DMS53 (cell line): Measurements from ENCODE around the gene LEMD3.

ENCODE experiments used
- DNase-seq: peaks from one replicate; lab custom pipeline; 2025; lab: John Stamatoyannopoulos, UW

The LEMD3 gene

DNA sequence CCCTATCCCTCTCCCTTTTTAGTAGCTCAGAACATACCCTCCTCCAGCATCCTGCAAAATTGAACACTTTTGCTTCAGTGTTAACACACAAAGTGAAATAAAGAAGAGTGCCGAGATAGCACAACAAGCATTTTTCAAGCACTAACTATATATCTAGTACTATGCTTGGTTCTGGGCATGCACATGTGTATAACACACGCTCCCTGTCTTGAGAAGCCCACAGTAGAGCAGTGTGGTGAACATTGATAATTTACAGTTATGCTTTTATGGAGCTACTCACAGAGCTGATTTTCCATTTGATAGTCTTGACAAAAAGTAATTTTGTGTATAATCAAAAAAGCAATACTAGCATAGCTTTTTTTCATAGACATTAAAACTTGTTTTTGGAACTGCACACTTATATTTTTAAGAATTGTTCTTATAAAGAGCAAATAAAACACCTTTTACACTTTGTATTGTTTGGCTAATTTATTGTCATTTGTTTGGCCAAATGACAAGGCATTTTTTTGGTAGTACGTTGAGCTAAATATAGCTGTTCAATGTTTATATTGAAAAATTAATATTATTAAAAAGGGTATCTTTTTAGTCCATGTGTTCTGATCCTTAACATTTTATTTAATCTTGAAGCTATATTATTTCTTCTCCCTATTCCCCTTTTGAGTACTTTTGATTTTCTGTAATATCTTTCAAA is 39.7 kb downstream of the LEMD3 start:
- no peak for DNase-seq

DNA sequence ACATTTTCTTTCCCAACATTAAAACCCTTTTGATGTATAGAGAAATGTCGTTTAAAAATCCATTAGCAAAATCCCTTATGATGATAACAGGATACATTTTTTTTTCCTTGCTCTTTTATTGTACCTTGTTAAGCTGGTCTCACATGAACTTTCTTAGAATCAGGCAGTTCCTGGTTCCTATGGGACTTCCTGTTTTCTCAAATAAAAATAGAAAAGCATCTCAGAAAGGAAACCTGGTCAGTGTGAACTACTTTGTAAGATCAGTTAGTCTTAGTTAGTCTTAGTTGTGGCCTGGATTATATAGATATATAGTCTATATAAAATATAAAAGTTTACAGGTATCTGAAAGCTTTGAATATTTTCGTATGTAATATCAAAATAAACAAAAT is 40.3 kb downstream of the LEMD3 start:
- DNase-seq, result peak; percentile 11

DNA sequence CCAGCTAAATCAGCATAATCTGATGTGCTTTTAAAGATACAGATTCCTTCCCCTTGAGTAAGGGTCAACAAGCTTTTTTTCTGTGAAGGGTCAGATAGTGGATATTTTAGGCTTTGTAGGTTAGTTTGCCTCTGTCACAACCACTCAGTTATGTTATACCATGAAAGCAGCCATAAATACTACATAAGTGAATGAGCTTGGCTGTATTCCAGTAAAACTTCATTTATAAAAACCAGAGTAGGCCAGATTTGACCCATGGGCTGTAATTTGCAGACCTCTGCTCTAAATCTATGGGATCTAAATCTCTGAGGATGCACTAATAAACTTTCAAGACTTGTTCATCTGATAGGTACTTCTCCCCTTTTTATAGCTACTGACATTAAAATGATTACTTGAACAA is 47.7 kb downstream of the LEMD3 start:
- DNase-seq, result no peak

DNA sequence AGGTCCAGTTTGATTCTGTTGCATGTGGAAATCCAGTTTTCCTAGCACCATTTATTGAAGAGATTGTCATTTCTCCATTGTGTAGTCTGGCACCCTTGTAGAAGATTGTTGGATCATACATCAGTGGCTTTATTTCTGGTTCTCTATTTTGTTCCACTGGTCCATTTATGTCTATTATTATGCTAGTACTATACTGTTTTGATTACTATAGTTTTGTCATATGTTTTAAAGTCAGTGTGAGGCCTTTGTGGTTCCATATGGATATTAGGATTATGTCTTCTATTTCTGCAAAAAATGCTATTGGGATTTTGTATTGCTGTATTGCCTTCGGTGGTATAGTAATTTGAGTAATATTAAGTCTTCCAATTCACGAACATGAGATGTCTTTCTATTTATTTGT is 51.4 kb downstream of the LEMD3 start:
- DNase-seq, result no peak

DNA sequence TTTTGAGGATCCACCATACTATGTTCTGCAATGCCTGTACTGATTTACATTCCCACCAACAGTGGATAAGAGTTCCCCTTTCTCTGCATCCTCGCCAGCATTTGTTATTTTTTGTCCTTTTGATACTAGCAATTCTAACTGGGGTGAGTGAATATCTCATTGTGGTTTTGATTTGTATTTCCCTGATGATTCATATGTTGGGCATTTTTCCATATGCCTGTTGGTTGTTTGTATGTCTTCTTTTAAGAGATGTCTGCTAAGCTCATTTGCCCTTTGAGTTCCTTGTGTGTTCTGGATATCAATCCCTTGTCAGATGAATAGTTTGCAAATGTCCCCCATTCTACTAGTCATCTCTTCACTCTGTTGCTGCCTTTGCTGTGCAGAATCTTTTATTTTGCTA is 60.1 kb downstream of the LEMD3 start:
- peak; percentile 32 for DNase-seq

DNA sequence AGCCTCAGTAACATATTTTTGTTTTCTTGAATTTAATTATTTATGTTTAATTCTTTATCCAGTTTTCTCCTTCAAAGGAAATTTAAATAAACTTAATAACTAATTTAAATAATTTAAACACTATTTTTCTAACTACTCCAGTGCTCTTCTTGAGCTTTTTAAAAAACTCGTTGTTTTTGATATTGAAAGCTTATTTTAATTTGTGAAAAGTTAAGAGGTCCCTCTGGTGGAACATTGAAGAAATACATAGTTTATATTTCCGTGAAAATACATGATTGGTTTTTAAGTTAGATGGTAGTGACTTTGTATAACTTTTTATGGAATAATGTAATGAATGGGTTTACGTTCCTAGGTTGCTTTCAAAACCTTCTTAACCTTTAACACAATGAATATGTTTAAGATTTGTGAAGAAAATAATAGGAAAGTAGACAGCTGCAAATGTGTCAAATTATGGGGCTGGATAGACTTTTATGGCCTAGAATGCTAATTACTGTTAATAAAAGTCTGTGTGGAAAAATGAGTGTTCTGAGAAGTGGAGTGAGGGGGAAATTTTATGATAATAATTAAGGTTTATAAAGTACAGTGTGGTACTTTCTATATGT is 63.2 kb downstream of the LEMD3 start:
- DNase-seq, result peak; percentile 48

DNA sequence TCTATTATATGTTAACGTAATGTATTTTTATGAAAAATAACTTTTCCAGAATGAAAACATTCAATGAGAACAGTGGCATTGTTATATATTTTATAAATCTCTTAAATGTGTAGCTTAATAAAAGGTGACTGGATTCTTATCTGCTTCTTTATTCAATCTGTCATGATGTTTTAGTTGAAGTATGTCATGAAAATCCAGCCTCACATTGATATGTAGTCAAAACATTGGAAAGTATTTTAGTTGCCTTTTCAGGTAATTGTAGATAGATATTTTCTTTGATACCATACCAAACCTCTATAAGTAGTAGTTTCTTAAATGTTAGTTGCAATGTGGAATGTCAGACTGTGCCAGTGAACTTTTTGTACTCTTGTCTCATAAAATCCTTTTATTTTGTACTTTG is 67.8 kb downstream of the LEMD3 start:
- no peak for DNase-seq

DNA sequence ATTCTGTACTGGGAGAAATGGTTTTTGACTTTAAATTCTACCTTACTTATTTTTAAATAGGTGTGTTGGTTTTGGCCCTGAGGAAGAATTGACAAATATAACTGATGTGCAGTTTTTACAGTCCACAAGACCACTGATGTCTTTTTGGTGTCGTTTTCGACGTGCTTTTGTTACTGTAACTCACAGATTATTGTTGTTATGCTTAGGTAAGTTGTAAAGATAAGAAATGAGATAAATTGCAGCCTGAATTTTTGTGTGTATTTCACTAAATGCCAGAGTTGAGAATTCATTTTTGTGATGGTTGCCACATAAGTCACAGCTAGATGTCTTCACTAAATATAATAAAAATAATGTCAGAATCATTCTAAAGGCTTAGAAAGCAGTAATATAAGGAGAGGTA is 69.2 kb downstream of the LEMD3 start:
- DNase-seq, result no peak

DNA sequence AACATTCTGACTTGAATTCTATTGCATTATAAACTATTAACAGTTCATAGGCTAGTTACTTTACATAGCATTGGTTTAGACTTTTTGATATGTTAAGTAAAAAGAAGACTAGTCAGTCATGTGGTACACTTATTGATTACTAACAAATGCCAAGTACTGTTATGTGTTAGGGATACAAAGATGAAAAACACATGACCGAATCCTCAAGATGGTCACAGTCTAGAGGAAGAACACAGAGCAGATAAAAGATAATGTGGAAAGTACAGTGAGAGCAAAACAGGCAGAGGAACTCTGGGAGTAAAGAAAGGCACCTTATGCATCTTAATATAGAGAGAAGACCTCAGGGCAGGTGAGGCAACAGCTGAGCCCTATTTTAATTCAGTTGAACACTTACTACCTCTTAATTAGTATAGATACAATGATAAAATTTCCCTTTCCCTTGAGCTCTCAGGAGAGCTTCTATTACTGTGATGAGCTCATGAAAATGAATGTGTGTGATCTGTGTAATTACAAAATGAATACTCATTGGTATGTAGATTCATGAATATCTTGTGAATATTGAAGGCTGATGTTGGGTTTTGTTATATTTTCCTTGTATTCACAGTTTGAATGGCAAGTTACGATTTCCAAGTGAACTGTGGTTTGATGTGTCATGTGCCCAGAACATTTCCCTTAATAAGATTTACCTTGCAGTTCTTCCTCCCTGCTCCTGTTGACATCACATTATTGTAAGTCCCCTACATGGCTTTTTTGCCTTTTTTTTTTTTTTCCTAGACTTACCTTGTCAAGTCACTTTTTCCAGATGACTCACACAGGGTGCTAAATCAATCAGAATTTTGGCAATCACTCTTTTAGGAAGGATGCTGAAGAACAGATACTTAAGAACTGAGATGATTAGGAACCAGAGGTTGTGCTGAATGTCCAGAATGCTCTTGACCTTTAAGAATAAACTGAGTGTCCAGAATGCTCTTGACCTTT is 79.6 kb downstream of the LEMD3 start:
- DNase-seq, result peak; percentile 20

DNA sequence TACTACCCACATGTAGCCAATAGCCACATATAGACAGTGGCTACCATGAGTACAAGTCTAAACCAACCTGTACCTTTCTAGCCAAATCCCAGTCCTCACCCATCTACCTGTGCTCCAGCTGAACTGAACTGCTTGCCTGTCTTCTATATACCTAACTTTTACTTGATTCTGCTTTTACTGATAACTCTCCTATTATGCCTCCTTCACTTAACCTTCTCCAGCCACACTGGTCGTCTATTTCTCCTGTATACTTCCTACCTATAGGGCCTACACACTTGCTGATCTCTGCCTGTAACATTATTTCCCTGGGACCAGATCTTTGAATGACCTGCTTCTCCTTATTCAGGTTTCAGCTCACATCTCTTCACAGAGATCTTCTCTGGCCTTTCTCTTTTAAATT is 83.1 kb downstream of the LEMD3 start:
- no peak for DNase-seq

DNA sequence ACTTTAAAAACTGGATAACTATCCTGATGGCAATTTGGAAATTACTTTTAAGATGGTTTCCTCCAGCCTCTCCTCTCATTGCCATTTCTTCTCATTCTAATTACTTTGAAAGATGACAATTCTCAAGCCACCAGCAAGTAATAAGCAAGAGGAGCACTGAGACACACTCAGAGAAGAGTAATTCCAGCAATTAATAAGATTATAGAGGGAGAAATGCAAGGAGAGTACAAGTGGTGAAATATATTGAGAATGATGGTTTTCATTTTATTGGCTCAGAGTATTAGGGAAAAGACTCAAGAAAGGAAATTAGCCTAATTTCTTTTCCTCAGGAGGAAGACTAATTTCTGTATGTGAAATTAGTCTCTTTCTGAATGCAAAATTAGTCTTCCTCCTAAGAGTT is 88.6 kb downstream of the LEMD3 start:
- DNase-seq, result no peak

DNA sequence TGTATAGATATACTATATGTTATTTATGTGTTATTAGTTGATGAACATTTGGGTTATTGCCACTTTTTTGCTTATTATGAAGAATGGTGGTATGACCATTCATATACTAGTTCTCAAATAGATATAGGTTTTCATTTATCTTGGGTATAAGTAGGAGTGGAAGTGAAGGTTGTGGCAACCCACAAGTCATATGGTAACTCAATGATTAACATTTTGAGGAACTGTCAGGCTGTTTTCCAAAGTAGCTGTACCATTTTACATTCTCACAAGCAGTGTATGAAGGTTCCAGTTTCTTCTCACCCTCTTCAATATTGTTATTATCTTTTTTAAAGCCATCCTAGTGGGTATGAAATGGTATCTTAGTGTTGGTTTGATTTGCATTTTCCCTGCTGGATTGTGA is 90.1 kb downstream of the LEMD3 start:
- no peak for DNase-seq

DNA sequence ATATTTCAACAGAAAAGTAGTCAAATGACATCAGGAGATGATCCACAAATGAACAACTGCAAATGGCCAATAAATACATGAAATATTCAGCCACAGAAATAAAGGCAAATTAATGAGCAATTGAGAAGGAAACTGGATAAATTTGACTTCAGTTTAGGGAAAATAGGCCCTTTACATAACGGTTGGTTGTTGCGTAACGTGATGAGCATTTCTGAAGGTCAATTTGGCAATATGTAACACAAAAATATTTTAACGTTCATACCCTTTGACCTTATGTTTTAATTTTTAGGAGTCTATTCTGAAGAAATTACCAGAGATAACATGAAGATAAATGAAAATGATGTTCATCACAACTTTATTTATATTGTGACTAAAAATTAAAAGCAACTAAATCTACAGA is 94.4 kb downstream of the LEMD3 start:
- DNase-seq, result no peak

DNA sequence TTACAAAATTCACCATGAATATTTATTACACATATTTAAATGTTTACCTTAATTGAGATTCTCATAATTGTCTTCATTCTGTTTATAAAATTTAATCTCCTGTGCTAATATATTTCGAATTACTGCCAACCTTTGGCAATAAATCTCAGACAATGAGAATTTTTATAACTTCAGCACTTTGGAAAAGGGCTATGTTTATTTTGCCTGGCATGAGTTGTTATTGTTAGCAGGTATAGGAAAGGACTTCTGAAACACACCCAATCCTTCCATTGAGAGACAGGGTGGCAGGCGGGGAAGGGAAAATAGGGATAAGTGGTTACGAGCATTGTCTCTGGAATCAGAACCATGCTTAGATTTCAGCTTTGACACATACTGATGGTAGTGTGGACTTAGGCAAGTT is 97.0 kb downstream of the LEMD3 start:
- DNase-seq, result no peak

DNA sequence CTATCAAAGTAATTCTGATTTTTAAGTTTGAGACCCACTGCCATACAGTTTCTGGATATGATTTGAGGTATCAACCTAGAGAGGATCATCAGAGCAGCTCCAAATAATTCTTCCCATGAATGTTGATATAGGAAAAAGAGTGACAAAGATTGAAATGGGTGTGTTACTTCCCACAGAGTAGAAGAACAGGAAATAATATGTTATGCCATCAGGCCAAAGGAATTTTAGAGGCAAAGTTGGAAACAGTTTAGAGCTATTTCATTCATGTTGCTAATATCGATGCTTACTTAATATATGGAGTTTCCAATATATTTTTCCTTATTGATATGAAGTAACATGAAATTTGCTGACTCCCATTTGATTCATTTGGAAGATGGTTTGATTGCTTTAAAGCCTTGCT is 100.2 kb downstream of the LEMD3 start:
- DNase-seq, result no peak

DNA sequence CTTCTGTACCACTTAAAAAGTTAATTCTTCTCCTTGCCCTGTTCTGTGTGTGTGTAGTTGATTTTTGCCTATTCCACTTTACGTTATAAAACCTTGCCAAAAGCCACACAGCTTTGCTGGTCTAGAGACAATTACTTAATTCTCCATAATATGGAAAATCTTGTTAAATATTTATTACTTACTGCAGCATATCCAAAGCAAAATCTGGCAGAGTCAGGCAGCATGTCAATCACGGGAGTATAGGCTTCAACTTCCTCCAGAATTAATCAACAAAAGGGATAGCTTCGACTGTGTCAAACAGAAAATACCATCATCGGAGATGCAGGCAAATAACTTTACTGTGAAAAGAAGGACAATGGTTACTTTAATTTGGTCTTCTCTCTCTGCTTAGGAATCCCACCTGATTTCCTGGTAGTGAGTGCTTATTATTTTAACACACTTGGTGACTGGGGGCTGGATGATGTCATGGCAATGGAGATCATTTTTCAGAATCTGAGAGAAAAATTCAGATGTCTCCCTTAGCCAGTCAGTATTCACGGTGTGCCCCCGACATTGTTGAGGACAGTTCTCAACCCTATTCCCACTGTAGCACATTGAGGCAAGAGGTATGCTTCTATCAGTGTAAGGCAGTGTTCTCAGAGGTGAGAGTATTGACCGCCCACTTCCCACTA is 105.4 kb downstream of the LEMD3 start:
- no peak for DNase-seq

DNA sequence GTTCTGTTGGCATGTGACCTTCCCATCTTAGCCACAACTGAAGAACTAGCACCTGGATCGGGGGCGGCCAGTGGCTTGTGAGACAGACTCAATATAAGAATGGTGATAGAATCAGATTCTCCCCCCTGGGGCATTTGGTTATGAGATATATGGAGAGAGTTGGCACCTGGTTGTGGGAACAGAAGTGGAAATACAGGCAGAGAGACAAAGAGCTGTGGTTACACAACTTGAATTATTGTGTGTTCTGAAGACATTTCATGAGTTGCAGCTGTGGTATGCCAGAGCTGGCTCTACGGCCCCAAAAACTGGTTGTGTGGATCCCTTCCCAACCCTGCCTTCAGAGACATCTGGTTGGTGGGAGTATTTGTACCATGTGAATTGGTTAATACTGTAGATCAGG is 106.2 kb downstream of the LEMD3 start:
- no peak for DNase-seq

DNA sequence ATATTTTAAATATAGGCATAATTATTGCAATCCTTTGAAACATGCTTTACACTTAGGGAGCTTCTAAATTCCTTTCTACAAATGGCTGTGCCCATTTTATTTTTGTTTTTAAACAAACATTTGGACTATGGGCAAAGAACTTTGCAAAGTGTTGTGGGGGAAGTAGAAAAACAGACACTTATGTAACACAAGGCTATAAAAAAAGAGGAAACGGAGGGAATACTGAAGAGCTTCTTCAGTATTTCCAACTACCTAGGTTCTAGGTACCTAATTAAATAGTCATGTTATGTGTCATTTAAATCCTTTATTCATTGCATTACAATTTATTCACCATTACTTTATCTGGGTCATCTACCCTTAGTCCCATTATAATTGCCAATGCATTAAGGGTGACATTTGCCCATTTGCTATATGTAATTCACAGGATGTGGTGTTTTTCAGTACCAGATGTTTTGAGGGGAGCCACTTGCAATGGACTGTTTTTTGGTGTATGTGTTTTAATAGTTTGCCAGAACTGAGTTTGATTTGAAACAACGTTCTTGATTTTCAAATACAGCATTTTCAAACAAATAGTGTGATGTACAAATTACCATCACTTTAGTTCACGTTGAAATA is 107.6 kb downstream of the LEMD3 start:
- no peak for DNase-seq

DNA sequence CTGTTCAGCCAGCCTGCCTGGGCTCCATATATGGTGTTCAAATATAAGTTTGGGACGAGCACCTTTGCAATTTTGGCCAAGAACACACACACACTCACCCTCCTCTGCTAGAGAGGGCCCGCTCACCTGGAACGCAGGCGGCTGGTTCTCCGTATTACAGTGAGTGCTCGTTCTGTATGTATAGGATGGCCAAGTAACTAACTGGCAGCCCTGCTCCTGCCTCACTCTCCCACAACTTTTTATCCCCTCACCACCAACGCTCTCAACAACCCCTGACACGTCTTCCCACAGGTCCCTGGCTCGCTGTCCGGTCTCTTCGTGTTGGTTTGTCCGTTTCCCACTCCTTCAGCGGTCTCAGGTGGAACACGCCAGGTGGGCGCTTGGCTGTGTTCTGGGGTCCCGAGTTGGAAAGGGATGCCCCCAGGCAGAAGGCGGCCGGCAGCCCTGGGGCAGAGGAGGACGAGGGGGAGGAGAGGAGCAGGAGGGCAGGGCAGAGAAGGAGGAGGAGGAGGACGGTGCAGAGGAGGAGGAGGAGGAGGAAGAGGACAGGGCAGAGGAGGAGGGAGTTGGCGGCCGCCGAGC is 108.7 kb downstream of the LEMD3 start:
- DNase-seq, result no peak

DNA sequence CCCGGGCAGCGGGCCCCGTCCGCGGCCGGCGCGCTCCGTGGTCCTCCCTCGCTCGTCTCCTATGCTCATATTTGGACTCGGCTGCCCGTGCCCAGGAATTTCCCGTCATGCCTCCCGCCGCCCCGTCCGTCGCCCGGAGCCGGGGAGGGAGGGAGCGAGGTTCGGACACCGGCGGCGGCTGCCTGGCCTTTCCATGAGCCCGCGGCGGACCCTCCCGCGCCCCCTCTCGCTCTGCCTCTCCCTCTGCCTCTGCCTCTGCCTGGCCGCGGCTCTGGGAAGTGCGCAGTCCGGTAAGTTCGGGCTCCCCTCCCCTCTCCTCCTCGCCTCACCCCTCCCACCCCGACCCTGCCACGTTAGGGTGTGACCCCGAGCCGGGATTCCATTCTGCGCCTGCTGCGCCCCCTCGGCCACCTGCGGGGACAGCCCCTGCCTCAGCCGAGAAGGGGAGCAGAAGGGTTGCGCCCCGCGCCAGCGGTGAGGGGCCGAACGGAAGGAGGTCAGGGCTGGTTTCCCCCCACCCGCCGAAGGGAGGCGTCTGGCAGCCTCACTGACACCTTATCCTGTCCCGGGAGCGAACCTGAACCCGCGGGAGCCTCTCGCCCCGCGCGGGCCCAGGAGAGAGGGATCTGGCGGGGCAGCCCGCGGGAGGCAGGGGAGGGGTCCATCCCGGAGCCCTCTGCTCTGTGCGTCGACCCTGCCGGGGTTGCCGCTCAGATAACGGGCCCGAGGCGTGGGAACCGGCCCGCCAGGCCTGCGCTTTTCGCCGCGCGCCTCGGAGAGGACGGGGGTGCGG is 109.4 kb downstream of the LEMD3 start, which contains the start of gene MSRB3:
TSS of gene MSRB3 (plus strand) at position 108 of the 793 bp plus-strand sequence. CDS start 29,897 bp downstream, outside the sequence.
- peak; percentile 73 for DNase-seq
